ENCODE data around the gene ADGRG4.
"Not testable (repeated sequence)": the region's sequence is repeated elsewhere in the genome, so short reads cannot be mapped to it uniquely, and the experiment has no call there.

ADGRG4 gene, protein sequence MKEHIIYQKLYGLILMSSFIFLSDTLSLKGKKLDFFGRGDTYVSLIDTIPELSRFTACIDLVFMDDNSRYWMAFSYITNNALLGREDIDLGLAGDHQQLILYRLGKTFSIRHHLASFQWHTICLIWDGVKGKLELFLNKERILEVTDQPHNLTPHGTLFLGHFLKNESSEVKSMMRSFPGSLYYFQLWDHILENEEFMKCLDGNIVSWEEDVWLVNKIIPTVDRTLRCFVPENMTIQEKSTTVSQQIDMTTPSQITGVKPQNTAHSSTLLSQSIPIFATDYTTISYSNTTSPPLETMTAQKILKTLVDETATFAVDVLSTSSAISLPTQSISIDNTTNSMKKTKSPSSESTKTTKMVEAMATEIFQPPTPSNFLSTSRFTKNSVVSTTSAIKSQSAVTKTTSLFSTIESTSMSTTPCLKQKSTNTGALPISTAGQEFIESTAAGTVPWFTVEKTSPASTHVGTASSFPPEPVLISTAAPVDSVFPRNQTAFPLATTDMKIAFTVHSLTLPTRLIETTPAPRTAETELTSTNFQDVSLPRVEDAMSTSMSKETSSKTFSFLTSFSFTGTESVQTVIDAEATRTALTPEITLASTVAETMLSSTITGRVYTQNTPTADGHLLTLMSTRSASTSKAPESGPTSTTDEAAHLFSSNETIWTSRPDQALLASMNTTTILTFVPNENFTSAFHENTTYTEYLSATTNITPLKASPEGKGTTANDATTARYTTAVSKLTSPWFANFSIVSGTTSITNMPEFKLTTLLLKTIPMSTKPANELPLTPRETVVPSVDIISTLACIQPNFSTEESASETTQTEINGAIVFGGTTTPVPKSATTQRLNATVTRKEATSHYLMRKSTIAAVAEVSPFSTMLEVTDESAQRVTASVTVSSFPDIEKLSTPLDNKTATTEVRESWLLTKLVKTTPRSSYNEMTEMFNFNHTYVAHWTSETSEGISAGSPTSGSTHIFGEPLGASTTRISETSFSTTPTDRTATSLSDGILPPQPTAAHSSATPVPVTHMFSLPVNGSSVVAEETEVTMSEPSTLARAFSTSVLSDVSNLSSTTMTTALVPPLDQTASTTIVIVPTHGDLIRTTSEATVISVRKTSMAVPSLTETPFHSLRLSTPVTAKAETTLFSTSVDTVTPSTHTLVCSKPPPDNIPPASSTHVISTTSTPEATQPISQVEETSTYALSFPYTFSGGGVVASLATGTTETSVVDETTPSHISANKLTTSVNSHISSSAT (N-terminal part only)

GRCh38 chrX:136300721-136301120 lies at the start of gene ADGRG4:
Gene ADGRG4 (plus strand): TSS chrX:136300963. CDS start chrX:136308778, 7,815 bp downstream.
- peaks cover 11% of the 10 kb centered on the region for H3K27me3 ChIP-seq (ENCODE audit: insufficient read depth, low read depth, severe bottlenecking)
- H3K27ac ChIP-seq; DNase-seq; H3K9me3 ChIP-seq (ENCODE audit: severe bottlenecking); H3K36me3 ChIP-seq; H3K4me3 ChIP-seq (ENCODE audit: low read depth, low read length): not testable (repeated sequence)

DNA sequence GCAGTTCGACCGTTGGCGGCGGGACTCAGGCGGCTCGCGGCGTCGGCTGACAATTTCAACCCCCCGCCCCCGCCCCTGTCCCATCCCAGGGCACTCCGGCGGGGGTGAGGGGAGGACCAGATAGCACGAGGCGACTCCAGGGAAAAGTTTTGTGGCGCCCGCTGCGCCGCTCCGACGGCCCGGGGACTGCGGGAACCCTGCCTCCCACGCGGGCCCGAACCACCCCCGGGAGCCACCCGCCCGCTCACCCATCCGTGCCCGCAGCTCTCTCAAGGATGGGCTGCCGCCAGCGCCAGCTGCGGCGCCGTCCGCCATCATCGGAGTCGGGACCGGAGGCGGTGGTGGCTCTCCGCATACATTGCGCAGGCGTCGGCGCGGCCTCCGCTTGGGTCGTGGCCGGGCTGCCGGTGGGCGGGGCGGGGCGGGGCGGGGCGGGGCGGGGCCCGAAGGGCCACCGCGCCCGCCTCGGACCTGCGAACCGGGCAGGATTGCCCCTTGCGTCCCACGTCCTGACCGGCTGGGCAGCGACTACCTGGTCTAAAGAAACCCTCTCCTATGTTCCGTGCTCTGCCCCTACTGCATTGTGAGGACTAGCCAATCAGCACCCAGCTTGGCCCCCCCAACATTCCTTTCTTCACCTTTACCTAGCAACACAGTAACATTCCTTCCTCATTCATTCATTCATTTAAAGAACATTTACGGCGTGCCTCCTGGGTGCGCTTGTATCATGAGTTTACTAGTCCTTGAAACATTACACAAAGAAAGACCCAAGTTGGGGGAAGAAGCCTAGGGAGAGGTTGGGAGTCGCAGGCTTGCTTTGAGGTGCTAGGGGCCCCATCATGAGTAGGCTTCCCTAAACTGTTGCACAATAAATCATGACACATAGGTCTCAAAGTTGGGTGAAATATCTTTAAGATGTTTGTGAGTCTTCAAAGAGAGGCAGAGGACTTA lies 49.4 kb upstream of the ADGRG4 start, which contains the start of gene MAP7D3:
Gene MAP7D3, minus strand, starts transcription at position 360 of the 951 bp plus-strand sequence. Its CDS starts 42 bp downstream, at position 318.
- TF ChIP-seq CTCF (IDR thresholded peaks at IDR 0.05; ENCODE audit: low read depth, low read length): no peak
- H3K9me3 ChIP-seq (ENCODE audit: severe bottlenecking): no peaks in the 10 kb centered on the region
- no peak within 1 kb of the TSS for H3K27ac ChIP-seq
- no peaks in the 10 kb centered on the region for H3K36me3 ChIP-seq
- DNase-seq: peak; percentile 50
- peaks cover 34% of the 10 kb centered on the region for H3K27me3 ChIP-seq (ENCODE audit: insufficient read depth, low read depth, severe bottlenecking)
- H3K4me3 ChIP-seq (ENCODE audit: low read depth, low read length): peak within 1 kb of the TSS; percentile 54

- H3K27ac ChIP-seq: no peak overlapping the region
- no peaks in the 10 kb centered on the region for H3K36me3 ChIP-seq
- no peak for TF ChIP-seq CTCF (IDR thresholded peaks at IDR 0.05; ENCODE audit: low read depth, low read length)
- H3K27me3 ChIP-seq (ENCODE audit: insufficient read depth, low read depth, severe bottlenecking): peaks cover 52% of the 10 kb centered on the region
- DNase-seq: no peak
- H3K9me3 ChIP-seq (ENCODE audit: severe bottlenecking): no peaks in the 10 kb centered on the region
- H3K4me3 ChIP-seq (ENCODE audit: low read depth, low read length): no peak overlapping the region
Measured at GRCh38 chrX:136255541-136255940, 45.2 kb upstream of the ADGRG4 start.

DNA sequence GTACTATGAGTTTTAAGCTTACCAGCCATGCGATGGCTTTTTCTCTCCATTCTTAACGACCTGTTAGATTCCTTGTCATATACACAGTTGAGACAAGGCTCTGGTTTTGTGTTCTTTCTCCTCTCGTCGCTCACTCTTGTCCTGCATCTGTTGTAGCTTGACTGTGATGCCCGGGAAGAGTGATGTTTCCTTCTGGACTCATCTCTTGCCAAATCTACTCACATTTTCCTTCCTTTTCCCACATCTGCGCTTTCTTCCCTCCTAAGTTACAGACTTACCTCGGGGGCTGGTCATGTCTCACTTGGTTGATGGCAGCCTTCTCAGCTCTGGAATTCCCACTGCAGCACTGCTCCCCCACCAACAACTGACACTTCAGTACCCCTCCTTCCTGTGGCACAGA lies 44.7 kb upstream of the ADGRG4 start:
- peaks cover 56% of the 10 kb centered on the region for H3K27me3 ChIP-seq (ENCODE audit: insufficient read depth, low read depth, severe bottlenecking)
- no peaks in the 10 kb centered on the region for H3K36me3 ChIP-seq
- DNase-seq: no peak
- H3K27ac ChIP-seq: no peak overlapping the region
- no peaks in the 10 kb centered on the region for H3K9me3 ChIP-seq (ENCODE audit: severe bottlenecking)
- no peak overlapping the region for H3K4me3 ChIP-seq (ENCODE audit: low read depth, low read length)
- no peak for TF ChIP-seq CTCF (IDR thresholded peaks at IDR 0.05; ENCODE audit: low read depth, low read length)

- H3K36me3 ChIP-seq: no peaks in the 10 kb centered on the region
- H3K9me3 ChIP-seq (ENCODE audit: severe bottlenecking): no peaks in the 10 kb centered on the region
- peaks cover 66% of the 10 kb centered on the region for H3K27me3 ChIP-seq (ENCODE audit: insufficient read depth, low read depth, severe bottlenecking)
- H3K27ac ChIP-seq: no peak overlapping the region
- H3K4me3 ChIP-seq (ENCODE audit: low read depth, low read length): no peak overlapping the region
- DNase-seq: no peak
- no peak for TF ChIP-seq CTCF (IDR thresholded peaks at IDR 0.05; ENCODE audit: low read depth, low read length)
Measured at GRCh38 chrX:136258951-136259350, 41.8 kb upstream of the ADGRG4 start.

Measured in WERI-Rb-1 (cell line).